Keratinocyte (primary cell): ENCODE results near the gene RGS7BP.

Experiments
- EZH2 ChIP-seq: IDR thresholded peaks from one replicate; pipeline ENCODE4 v1.6.1; 2012; ENCODE audit warnings: inconsistent platforms, mild to moderate bottlenecking, low read length, moderate library complexity
- TF ChIP-seq, protein P1 (sequence below), 3 experiments: IDR thresholded peaks in 1 of 3; conservative IDR thresholded peaks in 1 of 3; optimal IDR thresholded peaks in 1 of 3; 2 replicates in 2 of 3; 3 replicates in 1 of 3; pipeline versions ENCODE3 to v1.5.1; 2011; ENCODE audit warnings: low read length in 3 of 3, mild to moderate bottlenecking in 3 of 3, moderate library complexity in 2 of 3, control low read depth in 1 of 3, inconsistent platforms in 1 of 3; ENCODE audit not compliant: insufficient read depth in 2 of 3; ENCODE audit errors: extremely low read depth in 1 of 3

DNA sequence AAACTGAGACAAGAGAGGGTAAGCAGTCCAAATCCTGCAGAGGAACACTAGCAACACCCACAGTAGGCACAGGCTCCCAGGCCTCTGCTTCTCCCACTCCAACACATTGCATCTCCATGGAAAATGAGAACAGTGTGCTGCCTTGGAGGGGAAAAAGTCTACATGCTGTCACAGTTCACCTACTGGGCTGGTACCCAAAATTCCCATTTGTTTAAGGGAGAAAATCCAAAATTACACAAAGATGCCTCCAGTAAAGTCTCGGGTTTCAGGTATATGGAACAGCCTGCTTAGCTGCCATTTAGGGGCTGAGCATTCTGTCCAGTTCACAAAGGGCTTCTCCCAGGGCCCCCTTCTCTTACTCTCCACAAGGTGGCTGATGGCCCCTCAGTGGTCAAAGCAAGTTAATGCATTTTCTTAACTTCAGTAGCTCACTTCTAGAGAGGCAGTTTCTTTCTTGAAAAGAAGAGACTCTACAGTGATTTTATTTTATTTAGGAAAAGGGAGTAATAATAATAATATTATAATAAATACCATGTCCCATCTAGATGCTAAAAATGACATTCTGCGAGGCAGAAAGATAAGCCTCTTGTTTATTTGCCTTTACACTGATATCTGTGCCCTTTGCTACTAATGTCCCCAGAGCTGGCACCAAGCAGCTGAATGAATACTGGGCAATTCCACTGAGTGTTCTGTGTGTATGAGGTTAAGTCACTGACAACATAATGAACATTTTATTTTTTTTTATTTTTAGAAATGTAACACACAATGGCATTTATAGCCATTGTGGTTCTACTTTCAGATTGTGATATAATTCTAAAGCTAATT, 89.4 kb downstream of the RGS7BP start:
- TF ChIP-seq, protein P1, sequence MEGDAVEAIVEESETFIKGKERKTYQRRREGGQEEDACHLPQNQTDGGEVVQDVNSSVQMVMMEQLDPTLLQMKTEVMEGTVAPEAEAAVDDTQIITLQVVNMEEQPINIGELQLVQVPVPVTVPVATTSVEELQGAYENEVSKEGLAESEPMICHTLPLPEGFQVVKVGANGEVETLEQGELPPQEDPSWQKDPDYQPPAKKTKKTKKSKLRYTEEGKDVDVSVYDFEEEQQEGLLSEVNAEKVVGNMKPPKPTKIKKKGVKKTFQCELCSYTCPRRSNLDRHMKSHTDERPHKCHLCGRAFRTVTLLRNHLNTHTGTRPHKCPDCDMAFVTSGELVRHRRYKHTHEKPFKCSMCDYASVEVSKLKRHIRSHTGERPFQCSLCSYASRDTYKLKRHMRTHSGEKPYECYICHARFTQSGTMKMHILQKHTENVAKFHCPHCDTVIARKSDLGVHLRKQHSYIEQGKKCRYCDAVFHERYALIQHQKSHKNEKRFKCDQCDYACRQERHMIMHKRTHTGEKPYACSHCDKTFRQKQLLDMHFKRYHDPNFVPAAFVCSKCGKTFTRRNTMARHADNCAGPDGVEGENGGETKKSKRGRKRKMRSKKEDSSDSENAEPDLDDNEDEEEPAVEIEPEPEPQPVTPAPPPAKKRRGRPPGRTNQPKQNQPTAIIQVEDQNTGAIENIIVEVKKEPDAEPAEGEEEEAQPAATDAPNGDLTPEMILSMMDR (optimal IDR thresholded peaks at IDR 0.05 in 1 of 3, IDR thresholded peaks at IDR 0.05 in 1 of 3, conservative IDR thresholded peaks at IDR 0.05 in 1 of 3; ENCODE audit: extremely low read depth in 1 of 3, insufficient read depth in 2 of 3, low read length in 3 of 3) = peak in 1 of 3 experiments; percentile 25
- TF ChIP-seq EZH2 = no peak
